Measurements from ENCODE around the gene PRF1. TPM values are rescaled to one million over a fixed set of nuclear protein-coding genes. Genes with fewer than 3 reads are reported as not detected.

The PRF1 gene
- total RNA-seq, 4 donors from 2014 or later = 2.0 to 5.3 (median 3.3) TPM

- TF ChIP-seq, protein P1, sequence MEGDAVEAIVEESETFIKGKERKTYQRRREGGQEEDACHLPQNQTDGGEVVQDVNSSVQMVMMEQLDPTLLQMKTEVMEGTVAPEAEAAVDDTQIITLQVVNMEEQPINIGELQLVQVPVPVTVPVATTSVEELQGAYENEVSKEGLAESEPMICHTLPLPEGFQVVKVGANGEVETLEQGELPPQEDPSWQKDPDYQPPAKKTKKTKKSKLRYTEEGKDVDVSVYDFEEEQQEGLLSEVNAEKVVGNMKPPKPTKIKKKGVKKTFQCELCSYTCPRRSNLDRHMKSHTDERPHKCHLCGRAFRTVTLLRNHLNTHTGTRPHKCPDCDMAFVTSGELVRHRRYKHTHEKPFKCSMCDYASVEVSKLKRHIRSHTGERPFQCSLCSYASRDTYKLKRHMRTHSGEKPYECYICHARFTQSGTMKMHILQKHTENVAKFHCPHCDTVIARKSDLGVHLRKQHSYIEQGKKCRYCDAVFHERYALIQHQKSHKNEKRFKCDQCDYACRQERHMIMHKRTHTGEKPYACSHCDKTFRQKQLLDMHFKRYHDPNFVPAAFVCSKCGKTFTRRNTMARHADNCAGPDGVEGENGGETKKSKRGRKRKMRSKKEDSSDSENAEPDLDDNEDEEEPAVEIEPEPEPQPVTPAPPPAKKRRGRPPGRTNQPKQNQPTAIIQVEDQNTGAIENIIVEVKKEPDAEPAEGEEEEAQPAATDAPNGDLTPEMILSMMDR (IDR thresholded peaks at IDR 0.05; ENCODE audit: low read depth) = no peak
These were observed 13.5 kb downstream of the PRF1 start for GRCh38 chr10:70588859-70589570.

DNA sequence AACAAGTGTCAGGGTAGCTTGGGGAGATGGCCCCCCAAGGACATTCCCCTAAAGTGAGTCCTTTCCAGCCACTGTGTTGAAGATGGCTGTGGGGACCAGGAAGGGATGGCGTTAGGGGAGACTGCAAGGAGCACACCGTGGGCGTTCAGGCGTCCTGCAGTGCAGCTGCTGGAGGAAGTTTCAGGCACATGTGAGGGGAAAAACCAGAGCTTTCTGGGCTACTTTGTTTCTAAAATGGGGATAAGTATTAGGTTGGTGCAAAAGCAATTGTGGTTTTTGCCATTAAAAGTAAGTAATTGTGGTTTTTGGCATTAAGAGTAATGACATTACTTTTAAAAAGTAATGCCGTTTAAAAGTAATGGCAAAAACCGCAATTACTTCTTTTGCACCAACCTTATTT, 14.3 kb downstream of the PRF1 start:
- TF ChIP-seq, protein P1 (IDR thresholded peaks at IDR 0.05; ENCODE audit: low read depth) = no peak

GRCh38 chr10:70587045-70587658, 15.4 kb downstream of the PRF1 start:
- TF ChIP-seq, protein P1 (IDR thresholded peaks at IDR 0.05; ENCODE audit: low read depth) = no peak

- TF ChIP-seq, protein P1 (IDR thresholded peaks at IDR 0.05; ENCODE audit: low read depth) = no peak
These were observed 16.1 kb downstream of the PRF1 start for GRCh38 chr10:70586348-70586930.

GRCh38 chr10:70585578-70586169, 16.9 kb downstream of the PRF1 start:
- TF ChIP-seq, protein P1 (IDR thresholded peaks at IDR 0.05; ENCODE audit: low read depth) = no peak

DNA sequence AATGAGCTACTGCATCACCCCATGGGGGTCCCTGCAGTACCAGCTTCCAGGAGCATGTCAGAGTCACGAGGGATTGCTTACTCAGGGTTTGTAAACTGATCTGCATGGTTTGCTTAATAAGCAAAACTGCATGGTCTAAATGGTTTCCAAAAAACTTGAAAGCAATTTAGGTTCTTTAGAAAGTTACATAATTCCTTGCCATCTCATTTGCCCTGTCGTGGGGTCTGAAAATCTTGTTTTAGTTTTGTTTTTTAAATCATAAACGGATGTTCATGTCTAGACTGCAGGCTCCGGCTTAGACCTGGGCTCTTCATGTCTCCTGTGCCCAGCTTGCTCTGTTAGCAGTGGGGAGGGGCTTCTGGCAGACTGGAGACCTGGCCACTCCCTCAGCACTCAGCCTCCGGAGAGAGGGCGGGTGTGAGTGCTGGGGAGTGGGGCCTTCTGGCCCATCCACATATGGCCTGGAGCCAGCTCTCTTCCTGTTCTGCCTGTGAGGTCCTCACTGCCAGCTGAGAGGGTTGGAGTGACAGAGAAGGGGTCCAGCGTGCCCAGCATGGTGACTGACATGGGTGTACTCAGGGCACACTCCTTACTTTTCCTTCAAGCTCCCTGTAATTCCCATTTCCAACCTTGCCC, 17.5 kb downstream of the PRF1 start:
- TF ChIP-seq, protein P1 (IDR thresholded peaks at IDR 0.05; ENCODE audit: low read depth) = no peak

All from subcutaneous adipose tissue (tissue), 4 donors.